ENCODE results near the gene SLITRK5.
A peak's percentile ranks its signal among the peaks of the same experiment; 100 is the strongest.

The SLITRK5 gene, protein sequence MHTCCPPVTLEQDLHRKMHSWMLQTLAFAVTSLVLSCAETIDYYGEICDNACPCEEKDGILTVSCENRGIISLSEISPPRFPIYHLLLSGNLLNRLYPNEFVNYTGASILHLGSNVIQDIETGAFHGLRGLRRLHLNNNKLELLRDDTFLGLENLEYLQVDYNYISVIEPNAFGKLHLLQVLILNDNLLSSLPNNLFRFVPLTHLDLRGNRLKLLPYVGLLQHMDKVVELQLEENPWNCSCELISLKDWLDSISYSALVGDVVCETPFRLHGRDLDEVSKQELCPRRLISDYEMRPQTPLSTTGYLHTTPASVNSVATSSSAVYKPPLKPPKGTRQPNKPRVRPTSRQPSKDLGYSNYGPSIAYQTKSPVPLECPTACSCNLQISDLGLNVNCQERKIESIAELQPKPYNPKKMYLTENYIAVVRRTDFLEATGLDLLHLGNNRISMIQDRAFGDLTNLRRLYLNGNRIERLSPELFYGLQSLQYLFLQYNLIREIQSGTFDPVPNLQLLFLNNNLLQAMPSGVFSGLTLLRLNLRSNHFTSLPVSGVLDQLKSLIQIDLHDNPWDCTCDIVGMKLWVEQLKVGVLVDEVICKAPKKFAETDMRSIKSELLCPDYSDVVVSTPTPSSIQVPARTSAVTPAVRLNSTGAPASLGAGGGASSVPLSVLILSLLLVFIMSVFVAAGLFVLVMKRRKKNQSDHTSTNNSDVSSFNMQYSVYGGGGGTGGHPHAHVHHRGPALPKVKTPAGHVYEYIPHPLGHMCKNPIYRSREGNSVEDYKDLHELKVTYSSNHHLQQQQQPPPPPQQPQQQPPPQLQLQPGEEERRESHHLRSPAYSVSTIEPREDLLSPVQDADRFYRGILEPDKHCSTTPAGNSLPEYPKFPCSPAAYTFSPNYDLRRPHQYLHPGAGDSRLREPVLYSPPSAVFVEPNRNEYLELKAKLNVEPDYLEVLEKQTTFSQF

GRCh38 chr13:87671031-87671752 lies at the start of gene SLITRK5:
Gene SLITRK5 (plus strand): TSS chr13:87671371. CDS start chr13:87675389, 4,018 bp downstream.
- peak; percentile 92 for DNase-seq

- no peak for DNase-seq
These were observed 48.2 kb upstream of the SLITRK5 start for GRCh38 chr13:87622971-87623370.

DNA sequence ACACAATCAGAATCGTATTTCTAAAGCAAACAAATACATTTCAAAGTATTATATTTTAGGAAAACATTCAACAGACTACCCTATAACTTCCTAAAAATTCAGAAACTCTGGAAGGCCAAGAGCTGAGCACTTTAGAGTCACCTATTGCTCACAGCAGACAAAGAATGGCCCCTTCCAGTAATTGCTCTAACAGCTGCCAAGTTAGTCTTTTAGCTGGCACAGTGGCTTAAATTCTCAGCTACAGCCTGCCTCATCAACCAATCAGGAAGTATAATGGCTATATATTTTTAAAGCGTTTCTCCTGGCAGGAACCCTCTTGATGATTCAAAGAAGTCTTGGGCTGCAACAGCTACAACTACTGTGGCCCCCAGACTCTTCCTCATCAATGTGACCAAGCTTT lies 14.9 kb upstream of the SLITRK5 start:
- no peak for DNase-seq

- DNase-seq: no peak
These were observed 9.7 kb upstream of the SLITRK5 start for GRCh38 chr13:87661471-87661870.

DNA sequence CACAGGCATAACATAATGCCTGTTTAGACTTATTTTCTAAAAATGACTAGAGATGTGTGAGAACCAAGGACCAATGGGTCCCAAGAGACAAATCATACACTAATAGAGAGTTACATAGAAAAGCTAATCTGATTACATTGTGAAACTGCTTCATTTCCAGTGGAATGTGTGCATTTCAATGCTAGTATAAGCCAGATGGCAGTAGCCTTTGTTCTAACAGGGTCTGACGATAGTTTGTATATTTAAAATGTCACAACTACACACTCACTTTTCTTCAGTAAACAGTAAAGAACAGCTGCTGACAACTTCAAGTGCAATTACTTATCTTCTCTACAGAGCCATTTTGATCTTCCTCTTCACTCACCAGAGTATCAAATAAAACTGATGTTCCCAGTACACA lies 4.3 kb upstream of the SLITRK5 start:
- DNase-seq: peak; percentile 35

GRCh38 chr13:87667686-87668085 lies 3.5 kb upstream of the SLITRK5 start:
- no peak for DNase-seq

GRCh38 chr13:87669379-87669978 lies 1.7 kb upstream of the SLITRK5 start:
- peak; percentile 80 for DNase-seq

DNA sequence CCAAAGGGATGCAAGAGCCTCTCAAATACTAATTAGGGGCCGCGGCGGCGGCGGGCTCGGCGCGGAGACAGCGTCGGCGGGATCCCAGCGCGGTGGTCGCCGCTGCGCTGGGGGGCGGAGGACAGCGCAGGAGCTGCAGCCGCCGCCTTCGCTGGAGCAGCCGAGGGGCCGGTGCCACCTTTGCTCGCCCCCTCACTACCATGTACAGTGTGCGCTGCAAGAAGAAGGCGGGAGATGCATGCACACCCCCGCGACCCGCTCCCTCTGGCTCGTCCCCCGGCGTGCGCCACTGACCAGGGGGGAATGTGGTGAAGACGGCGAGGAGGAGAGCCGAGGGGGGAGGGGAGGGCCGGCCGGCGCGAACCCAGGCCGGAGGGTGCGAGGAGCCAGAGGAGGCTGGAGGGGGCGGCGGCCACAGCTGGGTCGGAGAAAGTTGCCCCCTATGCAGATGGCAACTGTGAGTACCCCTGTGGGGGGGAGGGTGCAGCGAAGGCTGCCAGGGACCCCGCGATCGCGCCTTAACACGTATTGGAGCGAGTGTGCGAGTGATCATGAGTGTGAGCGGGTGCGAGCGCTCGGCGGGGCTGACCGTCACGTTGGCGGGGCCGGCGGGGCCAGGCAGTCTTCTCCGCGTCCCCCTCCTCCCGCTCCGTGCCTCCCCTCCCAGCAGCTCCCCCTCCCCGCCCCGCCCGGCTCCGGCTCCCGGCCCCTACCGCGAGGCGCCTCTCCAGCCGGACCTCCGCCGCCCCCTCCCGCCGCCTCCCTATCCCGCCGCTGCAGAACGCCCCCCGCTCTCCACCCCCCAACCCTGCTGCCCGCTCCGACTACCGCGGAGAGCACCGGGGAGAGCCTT lies 808 bp downstream of the SLITRK5 start:
- peak; percentile 37 for DNase-seq

DNA sequence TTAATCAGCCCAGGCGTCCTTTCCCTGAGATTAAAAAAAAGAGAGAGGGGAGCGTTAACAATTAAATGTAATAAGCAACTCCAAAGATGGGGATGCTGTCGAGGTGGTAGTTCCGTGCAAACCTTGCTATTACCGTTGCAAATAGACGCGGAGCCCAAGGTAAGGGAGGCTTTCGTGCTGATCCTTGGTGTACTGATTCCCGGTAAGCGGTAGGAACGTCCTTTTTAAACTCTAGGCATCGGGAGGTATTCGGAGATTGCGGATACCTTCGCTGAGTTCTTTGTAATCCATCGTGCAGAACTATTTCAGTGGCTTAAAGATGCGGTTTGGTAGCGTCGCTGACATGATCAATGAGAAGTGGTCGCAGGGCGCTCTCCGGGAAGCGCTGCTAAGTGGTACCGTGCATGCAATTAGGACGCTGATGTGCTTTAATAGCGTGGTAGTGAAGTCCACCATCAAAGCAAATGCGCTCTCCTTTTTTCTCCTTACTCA lies 3.1 kb downstream of the SLITRK5 start:
- DNase-seq: peak; percentile 38

DNA sequence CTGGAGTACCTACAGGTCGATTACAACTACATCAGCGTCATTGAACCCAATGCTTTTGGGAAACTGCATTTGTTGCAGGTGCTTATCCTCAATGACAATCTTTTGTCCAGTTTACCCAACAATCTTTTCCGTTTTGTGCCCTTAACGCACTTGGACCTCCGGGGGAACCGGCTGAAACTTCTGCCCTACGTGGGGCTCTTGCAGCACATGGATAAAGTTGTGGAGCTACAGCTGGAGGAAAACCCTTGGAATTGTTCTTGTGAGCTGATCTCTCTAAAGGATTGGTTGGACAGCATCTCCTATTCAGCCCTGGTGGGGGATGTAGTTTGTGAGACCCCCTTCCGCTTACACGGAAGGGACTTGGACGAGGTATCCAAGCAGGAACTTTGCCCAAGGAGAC lies 4.7 kb downstream of the SLITRK5 start:
- DNase-seq: no peak

DNA sequence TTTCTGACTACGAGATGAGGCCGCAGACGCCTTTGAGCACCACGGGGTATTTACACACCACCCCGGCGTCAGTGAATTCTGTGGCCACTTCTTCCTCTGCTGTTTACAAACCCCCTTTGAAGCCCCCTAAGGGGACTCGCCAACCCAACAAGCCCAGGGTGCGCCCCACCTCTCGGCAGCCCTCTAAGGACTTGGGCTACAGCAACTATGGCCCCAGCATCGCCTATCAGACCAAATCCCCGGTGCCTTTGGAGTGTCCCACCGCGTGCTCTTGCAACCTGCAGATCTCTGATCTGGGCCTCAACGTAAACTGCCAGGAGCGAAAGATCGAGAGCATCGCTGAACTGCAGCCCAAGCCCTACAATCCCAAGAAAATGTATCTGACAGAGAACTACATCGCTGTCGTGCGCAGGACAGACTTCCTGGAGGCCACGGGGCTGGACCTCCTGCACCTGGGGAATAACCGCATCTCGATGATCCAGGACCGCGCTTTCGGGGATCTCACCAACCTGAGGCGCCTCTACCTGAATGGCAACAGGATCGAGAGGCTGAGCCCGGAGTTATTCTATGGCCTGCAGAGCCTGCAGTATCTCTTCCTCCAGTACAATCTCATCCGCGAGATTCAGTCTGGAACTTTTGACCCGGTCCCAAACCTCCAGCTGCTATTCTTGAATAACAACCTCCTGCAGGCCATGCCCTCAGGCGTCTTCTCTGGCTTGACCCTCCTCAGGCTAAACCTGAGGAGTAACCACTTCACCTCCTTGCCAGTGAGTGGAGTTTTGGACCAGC lies 5.3 kb downstream of the SLITRK5 start:
- DNase-seq: no peak

DNA sequence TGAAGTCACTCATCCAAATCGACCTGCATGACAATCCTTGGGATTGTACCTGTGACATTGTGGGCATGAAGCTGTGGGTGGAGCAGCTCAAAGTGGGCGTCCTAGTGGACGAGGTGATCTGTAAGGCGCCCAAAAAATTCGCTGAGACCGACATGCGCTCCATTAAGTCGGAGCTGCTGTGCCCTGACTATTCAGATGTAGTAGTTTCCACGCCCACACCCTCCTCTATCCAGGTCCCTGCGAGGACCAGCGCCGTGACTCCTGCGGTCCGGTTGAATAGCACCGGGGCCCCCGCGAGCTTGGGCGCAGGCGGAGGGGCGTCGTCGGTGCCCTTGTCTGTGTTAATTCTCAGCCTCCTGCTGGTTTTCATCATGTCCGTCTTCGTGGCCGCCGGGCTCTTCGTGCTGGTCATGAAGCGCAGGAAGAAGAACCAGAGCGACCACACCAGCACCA lies 5.9 kb downstream of the SLITRK5 start:
- DNase-seq: no peak

DNA sequence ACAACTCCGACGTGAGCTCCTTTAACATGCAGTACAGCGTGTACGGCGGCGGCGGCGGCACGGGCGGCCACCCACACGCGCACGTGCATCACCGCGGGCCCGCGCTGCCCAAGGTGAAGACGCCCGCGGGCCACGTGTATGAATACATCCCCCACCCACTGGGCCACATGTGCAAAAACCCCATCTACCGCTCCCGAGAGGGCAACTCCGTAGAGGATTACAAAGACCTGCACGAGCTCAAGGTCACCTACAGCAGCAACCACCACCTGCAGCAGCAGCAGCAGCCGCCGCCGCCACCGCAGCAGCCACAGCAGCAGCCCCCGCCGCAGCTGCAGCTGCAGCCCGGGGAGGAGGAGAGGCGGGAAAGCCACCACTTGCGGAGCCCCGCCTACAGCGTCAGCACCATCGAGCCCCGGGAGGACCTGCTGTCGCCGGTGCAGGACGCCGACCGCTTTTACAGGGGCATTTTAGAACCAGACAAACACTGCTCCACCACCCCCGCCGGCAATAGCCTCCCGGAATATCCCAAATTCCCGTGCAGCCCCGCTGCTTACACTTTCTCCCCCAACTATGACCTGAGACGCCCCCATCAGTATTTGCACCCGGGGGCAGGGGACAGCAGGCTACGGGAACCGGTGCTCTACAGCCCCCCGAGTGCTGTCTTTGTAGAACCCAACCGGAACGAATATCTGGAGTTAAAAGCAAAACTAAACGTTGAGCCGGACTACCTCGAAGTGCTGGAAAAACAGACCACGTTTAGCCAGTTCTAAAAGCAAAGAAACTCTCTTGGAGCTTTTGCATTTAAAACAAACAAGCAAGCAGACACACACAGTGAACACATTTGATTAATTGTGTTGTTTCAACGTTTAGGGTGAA lies 6.6 kb downstream of the SLITRK5 start:
- DNase-seq: peak; percentile 42

- DNase-seq: peak; percentile 32
These were observed 7.2 kb downstream of the SLITRK5 start for GRCh38 chr13:87678372-87678752.

DNA sequence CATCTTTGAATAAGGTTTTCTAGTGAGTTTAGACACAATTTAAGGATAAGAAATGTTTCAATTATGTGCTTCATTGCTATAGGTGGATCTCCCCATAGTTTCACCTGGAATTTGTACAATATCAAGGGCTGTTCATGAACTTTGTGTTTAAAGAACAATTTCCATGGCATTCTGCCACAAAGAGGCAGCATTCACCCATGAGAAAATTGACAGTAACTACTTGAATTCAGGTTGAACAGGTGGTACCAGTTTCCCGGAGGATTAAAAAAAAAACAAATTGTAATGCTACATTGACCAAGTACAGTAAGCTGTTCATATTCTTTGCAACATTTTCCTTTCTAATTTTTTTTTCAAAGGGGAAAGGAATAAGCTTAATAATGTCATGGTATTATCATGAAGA lies 9.1 kb downstream of the SLITRK5 start:
- DNase-seq: peak; percentile 33

GRCh38 chr13:87684850-87685742 lies 13.9 kb downstream of the SLITRK5 start:
- no peak for DNase-seq

DNA sequence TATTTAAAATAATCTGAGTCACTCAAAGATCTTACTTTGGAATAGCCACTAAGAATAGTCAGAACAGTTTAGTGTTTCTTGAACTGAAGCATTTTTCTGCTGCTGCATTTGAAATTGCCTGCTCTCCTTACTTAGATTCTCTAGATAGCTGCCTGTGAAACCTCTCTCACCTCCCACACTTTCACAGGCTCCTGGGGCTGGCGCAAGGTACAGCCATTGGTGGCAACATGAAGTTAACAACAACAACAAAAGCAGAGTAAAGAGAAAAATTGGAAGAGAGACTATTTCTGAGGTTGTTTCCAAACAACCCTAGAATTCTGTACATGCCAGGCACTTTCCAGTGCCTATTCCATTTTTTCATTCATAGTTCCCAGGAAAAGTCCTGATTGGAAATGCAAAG lies 25.3 kb downstream of the SLITRK5 start:
- no peak for DNase-seq

DNA sequence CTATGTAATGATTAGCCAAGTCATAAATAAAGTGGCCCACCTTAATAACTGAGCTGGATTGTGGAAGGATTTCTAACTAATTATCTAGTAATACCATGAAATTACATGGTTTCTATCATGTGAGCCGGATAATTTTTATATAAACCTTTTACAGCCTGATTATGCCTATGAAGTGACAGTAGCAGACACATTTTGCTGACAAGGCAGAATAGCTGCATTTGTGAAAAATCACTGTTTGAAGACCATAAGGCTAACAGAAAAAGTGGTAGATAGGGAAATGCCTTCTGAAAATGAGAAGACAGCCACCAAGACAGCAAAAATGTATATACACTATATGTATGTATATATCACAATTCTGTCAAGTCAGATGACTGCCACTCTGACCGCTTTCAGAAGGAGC lies 27.1 kb downstream of the SLITRK5 start:
- DNase-seq: no peak

Measured in OCI-M1 (cell line).